ENCODE measurements around the gene ADGRE1. TPM values are rescaled to one million over a fixed set of nuclear protein-coding genes. Genes with fewer than 3 reads are reported as not detected.

Gene ADGRE1
- total RNA-seq, 2 experiments from 2014 or later = 0.46 TPM; not detected in 1

GRCh38 chr19:6976197-6976596 lies 88.8 kb downstream of the ADGRE1 start:
- H3K27ac ChIP-seq (ENCODE audit: low read depth, low read length, poor library complexity, severe bottlenecking) = no peak overlapping the region
- H3K4me2 ChIP-seq (ENCODE audit: low read length) = no peak overlapping the region
- no peaks in the 10 kb centered on the region for H4K20me1 ChIP-seq (ENCODE audit: insufficient read depth, low read length)
- H3K79me2 ChIP-seq (ENCODE audit: insufficient read depth, low read depth, low read length) = no peaks in the 10 kb centered on the region
- TF ChIP-seq EZH2phosphoT487 (IDR thresholded peaks at IDR 0.05; ENCODE audit: borderline replicate concordance, low read depth, low read length) = no peak
- no peak for TF ChIP-seq CTCF (conservative IDR thresholded peaks at IDR 0.05; ENCODE audit: low read length)
- no peaks in the 10 kb centered on the region for H3K9me2 ChIP-seq (ENCODE audit: insufficient read depth, low read length)
- peaks cover 8% of the 10 kb centered on the region; the same call in 1 of the 2 replicates for H3K9me3 ChIP-seq (ENCODE audit: low read length)
- POLR2A ChIA-PET = no interaction called here
- CTCF ChIA-PET (ENCODE audit: unreplicated experiment) = no interaction called here
- intact Hi-C loops (cut with micrococcal nuclease; ENCODE audit: unreplicated experiment) = no loop called here
- no peaks in the 10 kb centered on the region for H3K4me1 ChIP-seq (ENCODE audit: insufficient read depth, low read length, poor library complexity, severe bottlenecking)
- H3K36me3 ChIP-seq (ENCODE audit: insufficient read depth, low read length) = no peaks in the 10 kb centered on the region
- DNase-seq (ENCODE audit: low spot score) = no peak
- BruUV-seq (replicated peaks) = no TSS peak
- H3K4me3 ChIP-seq (ENCODE audit: low read depth, low read length, poor library complexity, severe bottlenecking) = no peak overlapping the region
- H2AFZ ChIP-seq (ENCODE audit: low read length) = no peak overlapping the region

GRCh38 chr19:6979399-6979798 lies 92.0 kb downstream of the ADGRE1 start:
- H3K4me1 ChIP-seq (ENCODE audit: insufficient read depth, low read length, poor library complexity, severe bottlenecking) = no peaks in the 10 kb centered on the region
- TF ChIP-seq CTCF (conservative IDR thresholded peaks at IDR 0.05; ENCODE audit: low read length) = no peak
- TF ChIP-seq EZH2phosphoT487 (IDR thresholded peaks at IDR 0.05; ENCODE audit: borderline replicate concordance, low read depth, low read length) = no peak
- H3K9me3 ChIP-seq (ENCODE audit: low read length) = 0 out of 2 replicates have a peak, but pooled peaks cover 8% of the 10 kb centered on the region
- no peaks in the 10 kb centered on the region for H3K9me2 ChIP-seq (ENCODE audit: insufficient read depth, low read length)
- POLR2A ChIA-PET = no interaction called here
- no peak overlapping the region for H3K27ac ChIP-seq (ENCODE audit: low read depth, low read length, poor library complexity, severe bottlenecking)
- DNase-seq (ENCODE audit: low spot score) = no peak
- no peak overlapping the region for H2AFZ ChIP-seq (ENCODE audit: low read length)
- CTCF ChIA-PET (ENCODE audit: unreplicated experiment) = no interaction called here
- H3K79me2 ChIP-seq (ENCODE audit: insufficient read depth, low read depth, low read length) = no peaks in the 10 kb centered on the region
- no TSS peak for BruUV-seq (replicated peaks)
- intact Hi-C loops (cut with micrococcal nuclease; ENCODE audit: unreplicated experiment) = no loop called here
- H3K36me3 ChIP-seq (ENCODE audit: insufficient read depth, low read length) = no peaks in the 10 kb centered on the region
- no peaks in the 10 kb centered on the region for H4K20me1 ChIP-seq (ENCODE audit: insufficient read depth, low read length)
- no peak overlapping the region for H3K4me2 ChIP-seq (ENCODE audit: low read length)
- no peak overlapping the region for H3K4me3 ChIP-seq (ENCODE audit: low read depth, low read length, poor library complexity, severe bottlenecking)

- CTCF ChIA-PET (ENCODE audit: unreplicated experiment) = no interaction called here
- no peak for DNase-seq (ENCODE audit: low spot score)
- no TSS peak for BruUV-seq (replicated peaks)
Measured at GRCh38 chr19:6983448-6983847, 96.1 kb downstream of the ADGRE1 start.

More at GRCh38 chr19:6983448-6983847, 96.1 kb downstream of the ADGRE1 start:
- Histone ChIP-seq H3K36me3 (ENCODE audit: insufficient read depth, low read length) (no peaks in the 10 kb centered on the region), H3K79me2 (ENCODE audit: insufficient read depth, low read depth, low read length) (no peaks in the 10 kb centered on the region), H3K4me1 (ENCODE audit: insufficient read depth, low read length, poor library complexity, severe bottlenecking) (no peaks in the 10 kb centered on the region), H4K20me1 (ENCODE audit: insufficient read depth, low read length) (no peaks in the 10 kb centered on the region), H3K9me2 (ENCODE audit: insufficient read depth, low read length) (no peaks in the 10 kb centered on the region), H3K4me3 (ENCODE audit: low read depth, low read length, poor library complexity, severe bottlenecking) (no peak overlapping the region), H3K4me2 (ENCODE audit: low read length) (no peak overlapping the region), H2AFZ (ENCODE audit: low read length) (no peak overlapping the region), H3K27ac (ENCODE audit: low read depth, low read length, poor library complexity, severe bottlenecking) (no peak overlapping the region), H3K9me3 (ENCODE audit: low read length) (peaks cover 7% of the 10 kb centered on the region; the same call in 1 of the 2 replicates)
- POLR2A ChIA-PET = no interaction called here
- intact Hi-C loops (cut with micrococcal nuclease; ENCODE audit: unreplicated experiment) = no loop called here
- no peak for TF ChIP-seq CTCF (conservative IDR thresholded peaks at IDR 0.05; ENCODE audit: low read length)
- TF ChIP-seq EZH2phosphoT487 (IDR thresholded peaks at IDR 0.05; ENCODE audit: borderline replicate concordance, low read depth, low read length) = no peak

All from OCI-LY7 (cell line).